GM12865 (cell line): ENCODE data around the gene NAGLU.

ENCODE experiments used
- DNase-seq: peaks from one replicate; pipeline ENCODE4 v3.0.0; 2010; ENCODE audit warnings: low read depth
- H3K4me3 ChIP-seq: 2 replicates; pipeline ENCODE4 v1.5.1; 2011; ENCODE audit warnings: mild to moderate bottlenecking, low read depth, low read length, control low read depth
- TF ChIP-seq, protein P1 (sequence below): IDR thresholded peaks from 2 replicates; pipeline ENCODE4 v1.5.1; 2011; ENCODE audit warnings: low read length, control low read depth, low read depth, inconsistent platforms; ENCODE audit not compliant: insufficient read depth; ENCODE audit errors: missing control alignments

NAGLU gene

DNA sequence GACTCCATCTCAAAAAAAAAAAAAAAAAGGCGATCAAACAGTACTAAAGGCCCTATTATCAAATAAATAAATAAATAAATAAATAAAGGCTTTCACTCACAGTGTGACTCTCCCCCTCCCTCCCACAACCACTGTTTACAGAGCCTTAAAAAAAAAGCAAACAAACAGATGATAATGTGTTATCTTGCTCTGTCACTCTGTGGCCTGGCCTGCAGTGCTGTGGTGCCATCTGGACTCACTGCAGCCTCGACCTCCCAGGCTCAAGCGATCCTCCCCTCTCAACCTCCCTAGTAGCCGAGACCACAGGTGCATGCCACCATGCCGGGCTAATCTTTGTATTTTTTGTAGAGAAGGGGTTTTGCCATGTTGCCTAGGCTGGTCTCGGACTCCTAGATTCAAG is 8.1 kb upstream of the NAGLU start:
- DNase-seq: no peak
- no peak overlapping the region for H3K4me3 ChIP-seq
- TF ChIP-seq, protein P1, sequence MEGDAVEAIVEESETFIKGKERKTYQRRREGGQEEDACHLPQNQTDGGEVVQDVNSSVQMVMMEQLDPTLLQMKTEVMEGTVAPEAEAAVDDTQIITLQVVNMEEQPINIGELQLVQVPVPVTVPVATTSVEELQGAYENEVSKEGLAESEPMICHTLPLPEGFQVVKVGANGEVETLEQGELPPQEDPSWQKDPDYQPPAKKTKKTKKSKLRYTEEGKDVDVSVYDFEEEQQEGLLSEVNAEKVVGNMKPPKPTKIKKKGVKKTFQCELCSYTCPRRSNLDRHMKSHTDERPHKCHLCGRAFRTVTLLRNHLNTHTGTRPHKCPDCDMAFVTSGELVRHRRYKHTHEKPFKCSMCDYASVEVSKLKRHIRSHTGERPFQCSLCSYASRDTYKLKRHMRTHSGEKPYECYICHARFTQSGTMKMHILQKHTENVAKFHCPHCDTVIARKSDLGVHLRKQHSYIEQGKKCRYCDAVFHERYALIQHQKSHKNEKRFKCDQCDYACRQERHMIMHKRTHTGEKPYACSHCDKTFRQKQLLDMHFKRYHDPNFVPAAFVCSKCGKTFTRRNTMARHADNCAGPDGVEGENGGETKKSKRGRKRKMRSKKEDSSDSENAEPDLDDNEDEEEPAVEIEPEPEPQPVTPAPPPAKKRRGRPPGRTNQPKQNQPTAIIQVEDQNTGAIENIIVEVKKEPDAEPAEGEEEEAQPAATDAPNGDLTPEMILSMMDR: no peak

DNA sequence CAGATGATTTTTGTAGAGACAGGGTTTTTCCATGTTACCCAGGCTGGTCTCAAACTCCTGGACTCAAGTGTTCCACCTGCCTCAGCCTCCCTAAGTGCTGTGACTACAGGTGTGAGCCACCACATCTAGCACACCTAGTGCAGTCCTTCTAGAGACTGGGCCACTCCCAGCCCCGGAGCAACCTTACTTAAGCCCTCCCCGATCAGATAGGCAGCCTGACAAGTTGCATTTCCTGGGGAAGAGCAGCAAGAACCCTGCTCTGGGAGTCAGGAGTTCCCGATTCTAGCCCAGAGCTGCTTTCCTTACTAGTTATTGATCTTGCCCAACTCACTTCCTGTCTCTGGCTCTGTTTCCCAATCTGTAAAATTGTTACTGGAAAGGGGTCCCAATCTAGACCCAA is 7.0 kb upstream of the NAGLU start:
- TF ChIP-seq, protein P1: no peak

DNA sequence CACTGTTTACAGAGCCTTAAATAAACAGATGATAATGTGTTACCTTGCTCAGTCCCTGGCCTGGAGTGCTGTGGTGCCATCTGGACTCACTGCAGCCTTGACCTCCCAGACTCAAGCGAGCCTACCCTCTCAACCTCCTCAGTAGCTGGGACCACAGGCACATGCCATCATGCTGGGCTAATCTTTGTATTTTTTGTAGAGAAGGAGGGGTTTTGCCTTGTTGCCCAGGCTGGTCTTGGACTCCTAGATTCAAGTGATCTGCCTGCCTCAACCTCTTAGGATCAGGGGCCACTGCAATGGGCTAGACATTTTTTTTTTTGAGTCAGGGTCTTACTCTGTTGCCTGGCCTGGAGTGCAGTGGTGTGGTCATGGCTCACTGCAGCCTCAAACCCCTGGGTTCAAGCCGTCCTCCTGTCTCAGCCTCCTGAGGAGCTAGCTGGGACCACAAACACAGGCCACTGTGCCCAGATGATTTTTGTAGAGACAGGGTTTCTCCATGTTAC is 5.0 kb upstream of the NAGLU start:
- no peak overlapping the region for H3K4me3 ChIP-seq
- DNase-seq: no peak
- TF ChIP-seq, protein P1: no peak

More for the DNA sequence above, 7.0 kb upstream of the NAGLU start:
- DNase-seq: no peak
- H3K4me3 ChIP-seq: no peak overlapping the region

DNA sequence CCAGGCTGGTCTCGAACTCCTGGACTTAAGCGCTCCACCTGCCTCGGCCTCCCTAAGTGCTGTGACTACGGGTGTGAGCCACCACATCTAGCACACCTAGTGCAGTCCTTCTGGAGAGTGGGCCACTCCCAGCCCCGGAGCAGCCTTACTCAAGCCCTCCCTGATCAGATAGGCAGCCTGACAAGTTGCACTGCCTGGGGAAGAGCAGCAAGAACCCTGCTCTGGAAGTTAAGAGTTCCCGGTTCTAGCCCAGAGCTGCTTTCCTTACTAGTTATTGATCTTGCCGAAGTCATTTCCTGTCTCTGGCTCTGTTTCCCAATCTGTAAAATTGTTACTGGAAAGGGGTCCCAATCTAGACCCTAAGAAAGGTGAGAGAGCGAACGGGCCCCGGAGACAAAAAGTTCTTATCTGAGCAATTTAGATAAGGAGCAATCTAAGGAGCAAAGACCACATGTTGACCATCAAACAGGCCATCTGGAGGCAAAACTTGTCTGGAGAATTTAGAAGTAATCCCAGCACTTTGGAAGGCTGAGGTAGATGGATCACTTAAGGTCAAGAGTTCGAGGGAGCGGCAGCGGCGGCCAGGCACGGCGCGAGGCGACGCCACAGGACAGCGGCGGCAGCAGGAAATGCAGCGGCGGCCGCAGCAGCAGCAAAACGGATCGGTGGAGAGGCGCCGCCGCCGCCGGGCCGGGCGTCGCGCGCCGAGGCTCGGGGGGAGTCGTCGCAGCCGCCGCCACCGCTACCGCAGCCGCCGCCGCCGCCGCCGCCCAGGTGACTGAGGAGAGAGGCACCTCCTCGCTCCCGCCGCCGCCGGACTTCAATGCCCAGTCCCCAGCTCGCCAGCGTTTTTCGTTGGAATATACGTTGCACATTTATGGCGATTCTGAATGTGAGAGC is 4.3 kb upstream of the NAGLU start:
- TF ChIP-seq, protein P1: peak; percentile 37
- peak overlapping the region; percentile 55 for H3K4me3 ChIP-seq
- DNase-seq: peak; percentile 79

DNA sequence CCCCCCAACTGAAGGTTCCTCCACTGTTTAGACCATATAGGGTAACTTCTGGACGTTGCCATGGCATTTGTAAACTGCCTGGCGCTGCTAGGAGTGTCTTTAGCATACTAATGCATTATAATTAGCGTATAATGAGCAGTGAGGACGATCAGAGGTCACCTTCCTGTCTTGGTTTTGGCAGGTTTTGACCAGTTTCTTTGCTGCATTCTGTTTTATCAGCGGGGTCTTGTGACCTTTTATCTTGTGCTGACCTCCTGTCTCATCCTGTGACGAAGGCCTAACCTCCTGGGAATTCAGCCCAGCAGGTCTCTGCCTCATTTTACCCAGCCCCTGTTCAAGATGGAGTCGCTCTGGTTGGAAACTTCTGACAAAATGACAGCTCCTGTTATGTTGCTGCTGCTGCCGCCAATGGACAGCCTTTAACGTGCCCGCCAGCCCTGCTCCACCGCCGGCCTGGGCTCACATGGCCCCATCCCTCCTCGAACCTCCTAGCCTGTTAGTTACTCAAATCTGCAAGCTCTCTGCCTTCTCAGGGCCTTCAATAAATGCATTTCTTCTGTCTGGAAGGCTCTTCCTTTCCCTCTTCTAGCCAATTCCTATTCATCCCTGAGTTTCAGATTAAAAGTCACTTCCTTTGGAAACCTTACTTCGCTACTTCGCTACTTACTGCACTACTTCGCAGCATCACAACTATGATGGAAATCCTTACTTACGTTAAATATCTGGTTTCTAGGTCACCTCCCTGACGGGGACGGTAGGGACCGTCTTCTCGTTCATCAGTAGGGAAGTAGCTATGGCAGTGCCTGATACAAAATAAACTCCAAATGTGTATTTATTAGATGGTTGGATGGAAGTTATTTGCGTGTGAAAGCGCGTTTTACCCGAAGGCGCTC is 640 bp upstream of the NAGLU start:
- TF ChIP-seq, protein P1: no peak
- DNase-seq: no peak
- H3K4me3 ChIP-seq: peak overlapping the region; percentile 61

DNA sequence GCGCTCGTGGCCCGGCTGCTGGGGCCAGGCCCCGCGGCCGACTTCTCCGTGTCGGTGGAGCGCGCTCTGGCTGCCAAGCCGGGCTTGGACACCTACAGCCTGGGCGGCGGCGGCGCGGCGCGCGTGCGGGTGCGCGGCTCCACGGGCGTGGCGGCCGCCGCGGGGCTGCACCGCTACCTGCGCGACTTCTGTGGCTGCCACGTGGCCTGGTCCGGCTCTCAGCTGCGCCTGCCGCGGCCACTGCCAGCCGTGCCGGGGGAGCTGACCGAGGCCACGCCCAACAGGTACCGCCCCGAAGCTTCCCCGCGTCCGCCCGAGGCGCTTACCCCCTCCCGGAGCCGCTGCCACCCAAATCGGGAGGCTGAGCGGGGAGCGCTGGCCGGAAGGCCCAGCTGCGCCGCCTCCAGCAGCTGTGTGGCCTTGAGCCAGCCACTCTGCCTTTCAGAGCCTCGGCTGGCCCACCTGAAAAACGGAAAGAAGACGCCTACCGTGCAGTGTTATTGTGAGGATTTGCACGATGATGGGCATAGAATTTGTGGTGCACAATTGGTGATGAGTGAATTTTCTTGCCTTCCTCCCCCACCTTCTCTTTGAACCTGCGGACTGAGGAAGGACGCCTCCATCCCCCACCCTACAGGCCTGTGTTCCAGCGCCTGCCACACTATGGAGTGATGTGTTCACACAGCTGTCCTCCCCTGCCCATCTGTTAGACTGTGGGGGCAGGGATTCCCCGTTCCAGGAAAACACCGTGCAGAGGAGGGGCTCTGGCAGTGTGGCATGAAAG is 523 bp downstream of the NAGLU start:
- TF ChIP-seq, protein P1: no peak
- H3K4me3 ChIP-seq: peak overlapping the region; percentile 61
- DNase-seq: peak; percentile 92
